GM06990 (cell line): ENCODE measurements around the gene ATF3.

Experiments
- DNase-seq: peaks from one replicate; pipeline ENCODE4 v3.0.0-alpha.2; 2011; ENCODE audit not compliant: insufficient read length; ENCODE audit errors: extremely low read depth
- H3K27me3 ChIP-seq: replicated peaks from 2 replicates; pipeline ENCODE4 v1.6.0; 2011; ENCODE audit warnings: low read length; ENCODE audit not compliant: control insufficient read depth, insufficient read depth
- H3K36me3 ChIP-seq: 2 replicates; pipeline ENCODE4 v1.5.1; 2011; ENCODE audit warnings: low read length; ENCODE audit not compliant: control insufficient read depth, insufficient read depth
- H3K4me3 ChIP-seq: replicated peaks from 2 replicates; pipeline ENCODE4 v1.5.1; 2011; ENCODE audit warnings: low read depth, mild to moderate bottlenecking, control low read depth, low read length
- TF ChIP-seq, protein P1 (sequence below): IDR thresholded peaks from 2 replicates; pipeline ENCODE4 v1.5.1; 2011; ENCODE audit warnings: low read length, control low read depth, mild to moderate bottlenecking, inconsistent platforms; ENCODE audit not compliant: insufficient read depth, poor library complexity, severe bottlenecking

The ATF3 gene

GRCh38 chr1:212582808-212583615, 25.5 kb upstream of the ATF3 start:
- H3K36me3 ChIP-seq: no peaks in the 10 kb centered on the region
- no peaks in the 10 kb centered on the region for H3K27me3 ChIP-seq
- no peak for DNase-seq
- TF ChIP-seq, protein P1, sequence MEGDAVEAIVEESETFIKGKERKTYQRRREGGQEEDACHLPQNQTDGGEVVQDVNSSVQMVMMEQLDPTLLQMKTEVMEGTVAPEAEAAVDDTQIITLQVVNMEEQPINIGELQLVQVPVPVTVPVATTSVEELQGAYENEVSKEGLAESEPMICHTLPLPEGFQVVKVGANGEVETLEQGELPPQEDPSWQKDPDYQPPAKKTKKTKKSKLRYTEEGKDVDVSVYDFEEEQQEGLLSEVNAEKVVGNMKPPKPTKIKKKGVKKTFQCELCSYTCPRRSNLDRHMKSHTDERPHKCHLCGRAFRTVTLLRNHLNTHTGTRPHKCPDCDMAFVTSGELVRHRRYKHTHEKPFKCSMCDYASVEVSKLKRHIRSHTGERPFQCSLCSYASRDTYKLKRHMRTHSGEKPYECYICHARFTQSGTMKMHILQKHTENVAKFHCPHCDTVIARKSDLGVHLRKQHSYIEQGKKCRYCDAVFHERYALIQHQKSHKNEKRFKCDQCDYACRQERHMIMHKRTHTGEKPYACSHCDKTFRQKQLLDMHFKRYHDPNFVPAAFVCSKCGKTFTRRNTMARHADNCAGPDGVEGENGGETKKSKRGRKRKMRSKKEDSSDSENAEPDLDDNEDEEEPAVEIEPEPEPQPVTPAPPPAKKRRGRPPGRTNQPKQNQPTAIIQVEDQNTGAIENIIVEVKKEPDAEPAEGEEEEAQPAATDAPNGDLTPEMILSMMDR: no peak
- H3K4me3 ChIP-seq: no peak overlapping the region

GRCh38 chr1:212583643-212584042, 24.9 kb upstream of the ATF3 start:
- no peaks in the 10 kb centered on the region for H3K27me3 ChIP-seq
- TF ChIP-seq, protein P1: no peak
- DNase-seq: no peak
- H3K4me3 ChIP-seq: no peak overlapping the region
- H3K36me3 ChIP-seq: no peaks in the 10 kb centered on the region

DNA sequence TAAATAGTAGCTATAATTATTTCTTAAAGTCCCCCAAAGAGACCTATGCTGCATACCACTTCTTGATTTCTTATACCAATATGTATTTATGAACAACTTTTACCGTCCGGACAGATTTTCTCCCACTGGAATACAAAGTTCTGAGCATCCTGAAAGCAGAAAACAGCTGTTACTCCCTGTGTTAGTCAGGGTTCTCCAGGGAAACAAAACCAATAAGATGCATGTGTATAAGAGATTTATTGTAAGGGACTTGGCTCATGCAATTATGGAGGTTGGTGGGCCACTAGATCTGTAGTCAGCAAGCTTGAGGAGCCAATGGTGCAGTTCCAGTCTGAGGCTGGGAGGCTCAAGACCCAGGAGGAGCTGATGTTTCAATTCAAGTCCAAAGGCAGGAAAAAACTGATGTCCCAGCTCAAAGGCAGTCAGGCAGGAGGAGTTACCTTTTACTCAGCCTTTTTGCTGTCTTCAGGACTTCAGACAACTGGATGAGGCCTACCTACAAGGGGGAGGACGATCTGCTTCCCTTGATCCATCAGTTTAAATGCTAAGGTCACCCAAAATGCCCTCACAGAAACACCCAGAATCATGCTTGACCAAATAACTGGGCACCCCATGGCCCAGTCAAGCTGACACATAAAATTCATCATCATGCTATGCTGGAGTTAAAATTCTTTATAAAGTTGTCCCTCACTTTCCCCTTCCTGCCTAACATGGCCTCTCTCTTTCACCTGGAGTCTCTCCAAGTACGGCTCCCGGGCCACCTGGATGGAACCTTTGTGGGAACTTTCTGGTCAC, 24.3 kb upstream of the ATF3 start:
- Histone ChIP-seq H3K27me3 (no peaks in the 10 kb centered on the region), H3K36me3 (no peaks in the 10 kb centered on the region), H3K4me3 (no peak overlapping the region)
- TF ChIP-seq, protein P1: no peak
- no peak for DNase-seq

- TF ChIP-seq, protein P1: no peak
- H3K36me3 ChIP-seq: no peaks in the 10 kb centered on the region
- no peaks in the 10 kb centered on the region for H3K27me3 ChIP-seq
- no peak overlapping the region for H3K4me3 ChIP-seq
- DNase-seq: no peak
These were observed 23.4 kb upstream of the ATF3 start for GRCh38 chr1:212585210-212585609.

DNA sequence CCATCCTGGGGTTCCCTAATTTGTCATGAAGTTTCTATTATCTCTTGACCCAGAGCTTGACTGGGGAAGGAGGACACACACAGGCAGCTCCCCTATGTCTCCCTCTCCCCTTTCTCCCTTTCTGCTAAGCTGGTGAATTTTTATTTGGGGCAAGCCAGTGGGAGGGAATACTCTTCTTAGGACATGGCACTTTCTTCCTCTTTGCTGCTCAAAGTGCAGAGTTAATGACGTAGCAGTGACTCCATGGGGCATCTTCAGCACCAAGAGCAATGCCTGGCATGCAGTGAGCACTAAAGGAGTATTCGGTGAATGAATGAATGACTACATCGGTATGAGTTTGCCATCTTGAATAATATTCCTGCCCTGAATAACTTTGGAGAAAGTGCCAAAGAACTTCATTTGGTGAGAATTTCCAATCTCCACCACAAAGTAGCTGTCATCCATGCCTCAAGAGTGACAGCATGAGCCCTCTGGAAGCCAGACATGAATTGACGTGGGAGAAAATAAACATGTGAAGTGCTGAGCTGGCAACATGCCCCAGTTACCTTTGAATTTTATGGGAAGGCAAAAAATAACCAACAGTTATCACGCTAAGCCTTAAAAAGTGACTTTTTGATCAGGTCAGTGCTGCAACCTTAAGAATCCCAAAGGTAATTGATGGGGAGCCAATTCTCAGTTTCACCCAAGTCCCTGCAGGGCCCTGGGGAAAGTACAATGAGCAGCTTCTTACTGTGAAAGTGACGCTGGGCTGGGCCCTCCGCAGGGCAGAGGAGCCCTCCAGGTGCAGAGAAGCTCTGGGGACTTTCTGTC, 22.1 kb upstream of the ATF3 start:
- peak; percentile 68 for DNase-seq

More for the DNA sequence above, 22.1 kb upstream of the ATF3 start:
- Histone ChIP-seq H3K36me3 (no peaks in the 10 kb centered on the region), H3K27me3 (no peaks in the 10 kb centered on the region), H3K4me3 (no peak overlapping the region)
- TF ChIP-seq, protein P1: no peak
